AG04450 (cell line): Measurements from ENCODE around the gene IRAK2. TPM values are rescaled to one million over a fixed set of nuclear protein-coding genes. Genes with fewer than 3 reads are reported as not detected.

Experiments
- CTCF ChIA-PET: fragments of 300-600, 350-600 bp; formaldehyde crosslinking; extraction: SDS; loops from one replicate; lab custom pipeline; 2022; ENCODE audit warnings: antibody characterized with exemption, inconsistent platforms; lab: Charles Lee
- POLR2A ChIA-PET: fragments of 350-600 bp; formaldehyde crosslinking; extraction: SDS; loops from one replicate; lab custom pipeline; 2021; ENCODE audit warnings: antibody characterized with exemption, inconsistent platforms; lab: Yijun Ruan, JAX
- DNase-seq: peaks from one replicate; pipeline ENCODE4 v3.0.0-alpha.2; 2011; ENCODE audit warnings: low read depth, low spot score
- H3K27ac ChIP-seq: one replicate; pipeline ENCODE4 v1.5.1; 2012; ENCODE audit warnings: low read depth, low read length, control low read depth
- H3K27me3 ChIP-seq: one replicate; pipeline ENCODE4 v1.6.0; 2012; ENCODE audit warnings: low read length; ENCODE audit not compliant: control insufficient read depth, insufficient read depth
- H3K4me3 ChIP-seq: 2 replicates; pipeline ENCODE4 v1.5.1; 2011; ENCODE audit warnings: mild to moderate bottlenecking, low read depth, low read length, control low read depth
- H3K9me3 ChIP-seq: 2 replicates; pipeline ENCODE4 v1.5.1; 2012; ENCODE audit warnings: low read length; ENCODE audit not compliant: control insufficient read depth, insufficient read depth
- CTCF ChIP-seq: IDR thresholded peaks from 2 replicates; pipeline ENCODE4 v1.5.1; 2011; ENCODE audit warnings: low read depth, low read length, control low read depth, inconsistent platforms
- polyA minus RNA-seq: library from RNA; depleted of rRNA, polyadenylated mRNA; stranded (reverse); fragments of >200 nt; gene quantifications from 2 replicates; pipeline ENCODE4 v1.2.3, GENCODE V29; 2011; rRNA and poly(A)+ RNA removed
- polyA plus RNA-seq: library from polyadenylated mRNA; depleted of rRNA; stranded (reverse); fragments of >200 nt; gene quantifications from 2 replicates; pipeline ENCODE4 v1.2.3, GENCODE V29; 2011; rRNA removed

IRAK2 gene, protein sequence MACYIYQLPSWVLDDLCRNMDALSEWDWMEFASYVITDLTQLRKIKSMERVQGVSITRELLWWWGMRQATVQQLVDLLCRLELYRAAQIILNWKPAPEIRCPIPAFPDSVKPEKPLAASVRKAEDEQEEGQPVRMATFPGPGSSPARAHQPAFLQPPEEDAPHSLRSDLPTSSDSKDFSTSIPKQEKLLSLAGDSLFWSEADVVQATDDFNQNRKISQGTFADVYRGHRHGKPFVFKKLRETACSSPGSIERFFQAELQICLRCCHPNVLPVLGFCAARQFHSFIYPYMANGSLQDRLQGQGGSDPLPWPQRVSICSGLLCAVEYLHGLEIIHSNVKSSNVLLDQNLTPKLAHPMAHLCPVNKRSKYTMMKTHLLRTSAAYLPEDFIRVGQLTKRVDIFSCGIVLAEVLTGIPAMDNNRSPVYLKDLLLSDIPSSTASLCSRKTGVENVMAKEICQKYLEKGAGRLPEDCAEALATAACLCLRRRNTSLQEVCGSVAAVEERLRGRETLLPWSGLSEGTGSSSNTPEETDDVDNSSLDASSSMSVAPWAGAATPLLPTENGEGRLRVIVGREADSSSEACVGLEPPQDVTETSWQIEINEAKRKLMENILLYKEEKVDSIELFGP
- polyA plus RNA-seq (7.6 and 8.9 TPM in 2 replicates), polyA minus RNA-seq (8.4 and 11.4 TPM in 2 replicates)

GRCh38 chr3:10164546-10165393 lies at the start of gene IRAK2:
TSS of gene IRAK2 (plus strand) at chr3:10164919. CDS start at chr3:10164955, 36 bp downstream.
- DNase-seq, result no peak
- Histone ChIP-seq H3K4me3 (peak within 1 kb of the TSS; percentile 90), H3K27ac (no peak within 1 kb of the TSS), H3K27me3 (no peaks in the 10 kb centered on the region), H3K9me3 (peaks cover 13% of the 10 kb centered on the region)
- peak; percentile 61 for TF ChIP-seq CTCF
- POLR2A ChIA-PET, result interaction anchor here (0.6 kb wide), 1 partner anchor 11 kb away, joined by 3 read pairs; no protein-coding TSS in a partner anchor
- CTCF ChIA-PET, result interaction anchor here (0.5 to 2.7 kb wide), 10 partner anchors 13 to 637 kb away, joined by 3 to 15 read pairs (median 4); partner anchors contain the start of gene VHL

GRCh38 chr3:10115326-10116137 lies 49.2 kb upstream of the IRAK2 start, which contains the start of gene BRK1:
TSS of gene BRK1 (plus strand) at chr3:10115675. CDS start at chr3:10115702, 27 bp downstream.
- no peak for TF ChIP-seq CTCF
- H3K27ac ChIP-seq, result peak within 1 kb of the TSS; percentile 78
- H3K27me3 ChIP-seq, result no peaks in the 10 kb centered on the region
- DNase-seq, result peak; percentile 92
- peak within 1 kb of the TSS; percentile 70 for H3K4me3 ChIP-seq
- ChIA-PET POLR2A (interaction anchor here (0.6 to 0.7 kb wide), 8 partner anchors 12 to 798 kb away, joined by 3 to 6 read pairs (median 3); no protein-coding TSS in a partner anchor), CTCF (interaction anchor here (0.6 to 1.7 kb wide), 3 partner anchors 148 to 335 kb away, joined by 3 to 8 read pairs (median 4); no protein-coding TSS in a partner anchor)
- H3K9me3 ChIP-seq, result no peaks in the 10 kb centered on the region

GRCh38 chr3:10116138-10116460 lies 48.6 kb upstream of the IRAK2 start:
- no peaks in the 10 kb centered on the region for H3K27me3 ChIP-seq
- CTCF ChIA-PET, result interaction anchor here (1.7 kb wide), 2 partner anchors 148 to 169 kb away, joined by 4 to 8 read pairs; no protein-coding TSS in a partner anchor
- TF ChIP-seq CTCF, result no peak
- POLR2A ChIA-PET, result no interaction called here
- DNase-seq, result no peak
- H3K27ac ChIP-seq, result peak overlapping the region; percentile 25
- peak overlapping the region; percentile 70 for H3K4me3 ChIP-seq
- no peaks in the 10 kb centered on the region for H3K9me3 ChIP-seq

GRCh38 chr3:10116928-10117327 lies 47.8 kb upstream of the IRAK2 start:
- no peak for TF ChIP-seq CTCF
- POLR2A ChIA-PET, result no interaction called here
- DNase-seq, result no peak
- Histone ChIP-seq H3K4me3 (peak overlapping the region; percentile 70), H3K27ac (no peak overlapping the region), H3K27me3 (no peaks in the 10 kb centered on the region), H3K9me3 (no peaks in the 10 kb centered on the region)
- CTCF ChIA-PET, result interaction anchor here (1.7 kb wide), 2 partner anchors 147 to 170 kb away, joined by 4 to 8 read pairs; no protein-coding TSS in a partner anchor
